ENCODE measurements around the gene TSSK2.

DNA sequence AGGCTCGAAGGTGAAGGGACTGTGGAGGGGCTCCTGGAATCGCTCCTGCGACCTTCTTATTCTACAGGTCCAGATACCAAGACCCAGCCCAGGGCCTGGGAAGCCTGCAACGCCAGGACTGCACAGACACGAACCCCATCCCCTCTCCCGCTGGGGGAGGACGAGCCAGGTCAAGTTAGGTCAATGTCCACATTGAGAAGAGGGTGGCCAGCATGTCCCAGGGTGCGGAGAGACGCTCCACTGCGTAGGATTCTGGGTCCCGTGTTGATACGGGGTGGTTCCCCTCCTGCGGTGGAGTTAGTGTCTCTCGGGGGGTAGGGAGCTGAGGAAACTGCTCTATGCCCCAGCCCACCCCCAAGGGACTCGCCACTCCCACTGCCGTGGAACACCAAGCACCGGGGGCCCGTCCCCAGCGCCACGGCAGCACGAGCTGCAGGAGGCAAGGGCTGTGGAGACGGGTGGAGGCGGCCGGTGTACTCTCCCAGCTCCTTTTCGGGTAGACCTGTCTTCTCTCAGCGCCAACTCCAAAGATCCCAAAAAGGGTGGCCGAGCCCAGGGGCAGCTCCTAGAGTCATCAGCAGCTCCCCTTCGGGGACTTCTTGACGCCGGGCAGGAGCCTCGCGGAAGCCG is 17.4 kb downstream of the TSSK2 start:
- no peak for TF ChIP-seq SIN3A (conservative IDR thresholded peaks at IDR 0.05 in 1 of 2, IDR thresholded peaks at IDR 0.05 in 1 of 2; ENCODE audit: low read depth in 1 of 2, low read length in 2 of 2)
- no peak for TF ChIP-seq EZH2 (IDR thresholded peaks at IDR 0.05; ENCODE audit: low read depth, low read length, severe bottlenecking)
- TF ChIP-seq POLR2AphosphoS5 (IDR thresholded peaks at IDR 0.05; ENCODE audit: low read depth, low read length), result no peak
- TF ChIP-seq, protein P1, sequence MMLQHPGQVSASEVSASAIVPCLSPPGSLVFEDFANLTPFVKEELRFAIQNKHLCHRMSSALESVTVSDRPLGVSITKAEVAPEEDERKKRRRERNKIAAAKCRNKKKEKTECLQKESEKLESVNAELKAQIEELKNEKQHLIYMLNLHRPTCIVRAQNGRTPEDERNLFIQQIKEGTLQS (IDR thresholded peaks at IDR 0.05; ENCODE audit: insufficient read depth, low read depth, low read length), result no peak
- TF ChIP-seq, protein P2, sequence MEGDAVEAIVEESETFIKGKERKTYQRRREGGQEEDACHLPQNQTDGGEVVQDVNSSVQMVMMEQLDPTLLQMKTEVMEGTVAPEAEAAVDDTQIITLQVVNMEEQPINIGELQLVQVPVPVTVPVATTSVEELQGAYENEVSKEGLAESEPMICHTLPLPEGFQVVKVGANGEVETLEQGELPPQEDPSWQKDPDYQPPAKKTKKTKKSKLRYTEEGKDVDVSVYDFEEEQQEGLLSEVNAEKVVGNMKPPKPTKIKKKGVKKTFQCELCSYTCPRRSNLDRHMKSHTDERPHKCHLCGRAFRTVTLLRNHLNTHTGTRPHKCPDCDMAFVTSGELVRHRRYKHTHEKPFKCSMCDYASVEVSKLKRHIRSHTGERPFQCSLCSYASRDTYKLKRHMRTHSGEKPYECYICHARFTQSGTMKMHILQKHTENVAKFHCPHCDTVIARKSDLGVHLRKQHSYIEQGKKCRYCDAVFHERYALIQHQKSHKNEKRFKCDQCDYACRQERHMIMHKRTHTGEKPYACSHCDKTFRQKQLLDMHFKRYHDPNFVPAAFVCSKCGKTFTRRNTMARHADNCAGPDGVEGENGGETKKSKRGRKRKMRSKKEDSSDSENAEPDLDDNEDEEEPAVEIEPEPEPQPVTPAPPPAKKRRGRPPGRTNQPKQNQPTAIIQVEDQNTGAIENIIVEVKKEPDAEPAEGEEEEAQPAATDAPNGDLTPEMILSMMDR (IDR thresholded peaks at IDR 0.05; ENCODE audit: control extremely low read depth in 1 of 3, insufficient read depth in 1 of 3, low read depth in 1 of 3, low read length in 3 of 3), result no peak
- no peak for TF ChIP-seq EGR1 (IDR thresholded peaks at IDR 0.05; ENCODE audit: borderline replicate concordance, low read depth, low read length)
- no peak for TF ChIP-seq SUZ12 (IDR thresholded peaks at IDR 0.05; ENCODE audit: low read length)

All from H1 (cell line).